NCI-H2196 (cell line): ENCODE results near the gene CLEC2D.
"Not testable (repeated sequence)": the region's sequence is repeated elsewhere in the genome, so short reads cannot be mapped to it uniquely, and the experiment has no call there.

Source experiments
- DNase-seq: peaks from one replicate; lab custom pipeline; 2025; ENCODE audit not compliant: unreplicated experiment; lab: John Stamatoyannopoulos, UW

Gene CLEC2D

GRCh38 chr12:9651265-9651729, 18.2 kb upstream of the CLEC2D start:
- no peak for DNase-seq

GRCh38 chr12:9660046-9660445, 9.5 kb upstream of the CLEC2D start:
- no peak for DNase-seq

DNA sequence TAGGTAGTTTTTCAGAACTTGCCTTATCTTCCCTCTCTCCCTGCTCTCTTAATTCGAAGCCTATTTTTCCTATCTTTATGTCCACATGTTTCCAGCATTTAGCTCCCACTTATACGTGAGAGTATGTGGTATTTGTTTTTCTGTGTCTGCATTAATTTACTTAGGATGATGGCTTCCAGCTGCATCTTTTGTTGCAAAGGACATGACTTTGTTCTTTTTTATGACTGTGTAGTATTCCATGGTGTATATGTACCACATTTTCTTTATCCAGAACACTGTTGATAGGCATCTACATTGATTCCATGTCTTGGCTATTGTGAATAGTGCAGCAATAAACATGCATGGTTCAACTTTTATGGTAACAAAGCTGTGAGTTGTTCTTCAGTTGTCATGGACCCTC, 7.8 kb upstream of the CLEC2D start:
- DNase-seq, result no peak

DNA sequence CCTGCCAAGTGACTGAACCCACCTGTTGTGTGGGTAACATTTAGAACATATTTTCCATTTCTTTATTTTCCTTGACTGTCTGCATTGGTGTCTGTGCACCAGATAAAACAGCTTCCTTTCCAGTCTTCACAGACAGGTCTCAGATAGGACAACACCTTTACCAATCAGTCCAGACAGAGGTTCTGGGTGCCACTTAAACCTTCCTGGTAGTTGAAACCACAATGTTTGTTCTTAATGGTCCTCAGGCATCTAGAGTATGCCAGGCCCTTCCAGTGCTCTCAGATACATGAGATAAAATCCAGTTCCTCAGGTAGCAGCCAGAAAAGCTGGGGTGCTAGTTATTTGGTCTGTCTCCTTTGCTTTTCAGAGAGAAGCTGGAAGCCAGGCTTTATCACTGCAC, 7.0 kb upstream of the CLEC2D start:
- peak; percentile 2 for DNase-seq

- DNase-seq, result no peak
Measured at GRCh38 chr12:9667403-9668160, 1.9 kb upstream of the CLEC2D start.

DNA sequence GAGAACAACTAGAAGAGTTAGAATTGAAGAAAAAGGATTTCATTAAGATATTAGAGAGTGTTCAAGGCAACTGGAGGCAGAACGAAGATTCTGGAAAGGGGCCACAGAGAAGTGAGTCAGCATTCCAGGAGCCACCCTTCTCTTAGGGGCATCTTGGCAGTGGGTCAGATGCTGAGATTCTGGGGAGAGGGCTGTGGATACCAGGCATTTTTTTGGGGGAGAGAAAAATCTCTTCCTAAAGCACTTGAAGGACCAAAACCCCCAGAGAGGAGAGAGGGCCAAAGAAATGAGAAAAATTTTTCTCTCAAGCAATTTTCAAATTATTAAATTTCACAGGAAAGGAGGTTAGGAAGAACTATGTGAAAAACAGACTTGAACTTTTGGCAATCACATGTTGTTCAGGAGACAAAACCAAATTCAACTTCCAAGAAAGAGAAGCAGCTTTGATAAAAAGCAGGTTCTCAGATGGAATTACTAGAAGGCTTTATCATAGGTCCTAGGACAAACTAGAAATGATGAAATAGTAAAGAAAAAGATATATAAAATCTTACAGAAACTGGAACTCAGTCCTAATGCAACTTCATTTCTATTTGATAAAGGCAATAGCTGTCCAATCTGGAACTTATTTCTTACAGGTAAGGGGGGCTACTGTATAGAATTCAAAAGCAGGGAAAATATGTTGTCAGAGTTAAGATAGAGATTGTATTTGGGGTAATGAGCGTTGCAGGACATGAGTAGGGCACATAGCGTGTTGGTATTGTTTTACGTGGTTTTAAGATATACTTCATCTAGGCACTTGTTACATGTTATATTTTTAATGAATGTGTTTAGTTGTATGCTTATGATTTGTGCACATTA, 1.1 kb upstream of the CLEC2D start:
- no peak for DNase-seq

DNA sequence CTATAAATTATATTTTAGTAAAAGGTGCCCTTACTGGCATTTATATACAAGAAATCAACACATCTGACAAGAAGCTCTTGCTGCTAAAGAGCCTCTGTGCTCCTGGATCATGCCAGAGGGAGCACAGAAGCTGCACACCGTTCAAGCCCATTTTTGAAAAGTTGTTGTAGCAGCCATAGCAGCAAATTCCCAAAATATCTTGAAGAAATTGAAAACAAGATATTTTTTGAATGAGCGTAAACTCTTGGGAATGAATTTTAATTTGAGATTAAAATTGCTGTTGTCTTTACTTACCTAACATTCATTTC, 540 bp upstream of the CLEC2D start:
- DNase-seq, result no peak

- DNase-seq, result not testable (repeated sequence)
Measured at GRCh38 chr12:9672340-9672739, 2.8 kb downstream of the CLEC2D start.

GRCh38 chr12:9673404-9674225, 4.1 kb downstream of the CLEC2D start:
- no peak for DNase-seq

DNA sequence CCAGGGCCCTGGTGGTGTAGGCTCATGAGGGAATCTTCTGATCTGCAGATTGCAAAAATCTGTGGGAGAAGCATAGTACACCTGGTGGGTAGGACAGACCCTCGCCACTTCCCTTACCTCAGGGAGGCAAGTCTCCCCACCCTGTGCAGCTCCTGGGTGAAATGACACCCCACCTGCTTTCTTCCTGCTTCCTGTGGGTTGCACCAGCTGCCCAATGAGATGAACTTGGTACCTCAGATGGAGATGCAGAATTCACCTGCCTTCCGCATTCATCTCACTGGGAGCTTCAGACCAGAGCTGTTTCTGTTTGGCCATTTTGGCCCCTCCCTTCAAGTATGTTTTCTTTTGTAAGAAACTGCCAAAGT, 4.7 kb downstream of the CLEC2D start:
- DNase-seq, result no peak

- DNase-seq, result not testable (repeated sequence)
Measured at GRCh38 chr12:9682508-9682907, 13.0 kb downstream of the CLEC2D start.

DNA sequence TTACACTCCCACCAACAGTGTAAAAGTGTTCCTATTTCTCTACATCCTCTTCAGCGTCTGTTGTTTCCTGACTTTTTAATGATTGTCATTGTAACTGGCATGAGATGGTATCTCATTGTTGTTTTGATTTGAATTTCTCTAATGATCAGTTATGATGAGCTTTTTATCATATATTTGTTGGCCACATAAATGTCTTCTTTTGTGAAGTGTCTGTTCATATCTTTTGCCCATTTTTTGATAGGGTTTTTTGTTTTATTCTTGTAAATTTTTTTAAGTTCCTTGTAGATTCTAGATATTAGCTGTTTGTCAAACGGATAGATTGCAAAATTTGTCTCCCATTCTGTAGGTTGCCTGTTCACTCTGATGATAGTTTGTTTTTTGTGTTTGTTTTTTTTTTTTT, 13.4 kb downstream of the CLEC2D start:
- DNase-seq, result not testable (repeated sequence)

DNA sequence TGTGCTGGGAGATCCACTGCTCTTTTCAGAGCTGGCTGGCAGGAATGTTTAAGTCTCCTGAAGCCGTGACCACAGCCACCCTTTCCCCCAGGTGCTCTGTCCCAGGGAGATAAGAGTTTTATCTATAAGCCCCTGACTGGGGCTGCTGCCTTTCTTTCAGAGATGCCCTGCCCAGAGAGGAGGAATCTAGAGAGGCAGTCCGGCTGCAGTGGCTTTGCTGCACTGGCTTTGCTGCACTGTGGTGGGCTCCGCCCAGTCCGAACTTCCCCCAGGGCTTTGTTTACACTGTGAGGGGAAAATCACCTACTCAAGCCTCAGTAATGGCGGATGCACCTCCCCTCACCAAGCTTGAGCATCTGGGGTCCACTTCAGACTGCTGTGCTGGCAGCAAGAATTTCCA, 15.9 kb downstream of the CLEC2D start:
- DNase-seq, result not testable (repeated sequence)

- DNase-seq, result no peak
Measured at GRCh38 chr12:9685915-9686314, 16.4 kb downstream of the CLEC2D start.

DNA sequence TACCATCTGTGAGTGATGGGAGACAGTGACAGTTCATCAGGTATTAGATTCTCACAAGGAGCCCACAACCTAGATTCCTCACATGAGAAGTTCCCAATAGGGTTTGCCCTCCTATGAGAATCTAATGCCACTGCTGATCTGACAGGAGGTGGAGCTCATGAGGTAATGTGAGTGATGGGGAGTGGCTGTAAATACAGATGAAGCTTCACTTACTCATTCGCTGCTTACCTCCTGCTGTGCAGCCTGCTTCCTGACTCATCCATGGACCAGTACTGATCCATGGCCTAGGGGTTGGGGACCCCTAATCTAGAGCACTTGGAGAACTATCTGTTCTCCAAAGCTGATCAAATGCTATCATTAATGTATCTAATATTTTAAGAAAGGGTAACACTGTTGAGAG, 17.7 kb downstream of the CLEC2D start:
- no peak for DNase-seq

- no peak for DNase-seq
Measured at GRCh38 chr12:9692909-9693308, 23.4 kb downstream of the CLEC2D start.

DNA sequence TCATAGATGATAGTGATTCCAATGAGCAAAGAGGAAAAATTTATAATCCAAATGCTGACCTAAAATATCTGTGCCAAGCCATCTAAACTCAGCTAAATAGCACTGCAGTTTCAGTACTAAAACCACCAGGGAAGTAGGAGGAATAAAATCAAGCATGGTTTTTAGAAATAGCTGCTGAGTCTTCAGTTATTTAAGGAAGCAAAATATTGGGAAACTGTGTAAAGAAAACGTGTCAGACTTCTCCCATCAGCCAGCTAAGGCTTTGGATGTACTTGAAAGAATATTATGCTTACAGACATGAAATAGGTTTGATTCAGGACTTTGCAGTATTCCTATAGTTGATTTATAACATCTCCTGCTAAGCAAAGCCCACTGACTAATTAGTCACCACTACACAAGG, 24.7 kb downstream of the CLEC2D start:
- DNase-seq, result no peak

- DNase-seq, result not testable (repeated sequence)
Measured at GRCh38 chr12:9695150-9695549, 25.6 kb downstream of the CLEC2D start.

DNA sequence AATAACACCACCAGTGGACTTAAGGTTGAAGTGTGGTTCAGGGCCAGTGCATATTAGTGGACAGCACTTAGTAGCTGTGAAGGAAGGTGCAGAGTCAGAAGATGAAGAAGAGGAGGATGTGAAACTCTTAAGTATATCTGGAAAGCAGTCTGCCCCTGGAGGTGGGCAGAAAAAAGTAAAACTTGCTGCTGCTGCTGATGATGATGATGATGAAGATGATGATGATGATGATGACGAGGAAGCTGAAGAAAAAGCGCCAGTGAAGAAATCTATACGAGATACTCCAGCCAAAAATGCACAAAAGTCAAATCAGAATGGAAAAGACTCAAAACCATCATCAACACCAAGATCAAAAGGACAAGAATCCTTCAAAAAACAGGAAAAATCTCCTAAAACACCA, 26.1 kb downstream of the CLEC2D start:
- not testable (repeated sequence) for DNase-seq

DNA sequence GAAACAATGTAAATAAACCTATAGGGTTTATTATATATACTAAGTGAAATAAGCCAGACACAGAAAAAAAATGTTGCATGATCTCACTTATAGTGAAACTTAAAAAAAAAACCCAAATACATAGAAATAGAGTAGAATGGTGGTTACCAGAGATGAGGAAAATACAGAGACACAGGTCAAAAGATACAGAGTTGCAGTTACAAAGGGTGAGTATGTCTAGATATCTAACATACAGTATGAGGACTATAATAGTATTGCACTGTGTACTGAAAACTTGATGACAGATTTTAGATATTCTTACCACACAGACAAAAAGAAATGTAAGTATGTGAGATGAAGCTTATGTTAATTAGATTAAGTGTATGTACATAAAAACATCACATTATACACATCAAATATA, 28.1 kb downstream of the CLEC2D start:
- DNase-seq, result no peak

- no peak for DNase-seq
Measured at GRCh38 chr12:9698681-9699080, 29.2 kb downstream of the CLEC2D start.
